Skeletal muscle cell (primary cell): ENCODE results near the gene FRK.
"Not testable (repeated sequence)": the region's sequence is repeated elsewhere in the genome, so short reads cannot be mapped to it uniquely, and the experiment has no call there.

ENCODE experiments used
- DNase-seq: peaks from one replicate; pipeline ENCODE4 v3.0.0-alpha.2; 2010; ENCODE audit warnings: low read depth
- H3K4me3 ChIP-seq: 2 replicates; pipeline ENCODE4 v1.5.1; 2011; ENCODE audit warnings: low read depth, mild to moderate bottlenecking, control low read depth, low read length, moderate library complexity

The FRK gene

GRCh38 chr6:116078522-116078921 is 17.8 kb upstream of the FRK start:
- DNase-seq, result no peak
- no peak overlapping the region for H3K4me3 ChIP-seq

GRCh38 chr6:116074732-116075390 is 14.2 kb upstream of the FRK start:
- H3K4me3 ChIP-seq, result no peak overlapping the region
- no peak for DNase-seq

DNA sequence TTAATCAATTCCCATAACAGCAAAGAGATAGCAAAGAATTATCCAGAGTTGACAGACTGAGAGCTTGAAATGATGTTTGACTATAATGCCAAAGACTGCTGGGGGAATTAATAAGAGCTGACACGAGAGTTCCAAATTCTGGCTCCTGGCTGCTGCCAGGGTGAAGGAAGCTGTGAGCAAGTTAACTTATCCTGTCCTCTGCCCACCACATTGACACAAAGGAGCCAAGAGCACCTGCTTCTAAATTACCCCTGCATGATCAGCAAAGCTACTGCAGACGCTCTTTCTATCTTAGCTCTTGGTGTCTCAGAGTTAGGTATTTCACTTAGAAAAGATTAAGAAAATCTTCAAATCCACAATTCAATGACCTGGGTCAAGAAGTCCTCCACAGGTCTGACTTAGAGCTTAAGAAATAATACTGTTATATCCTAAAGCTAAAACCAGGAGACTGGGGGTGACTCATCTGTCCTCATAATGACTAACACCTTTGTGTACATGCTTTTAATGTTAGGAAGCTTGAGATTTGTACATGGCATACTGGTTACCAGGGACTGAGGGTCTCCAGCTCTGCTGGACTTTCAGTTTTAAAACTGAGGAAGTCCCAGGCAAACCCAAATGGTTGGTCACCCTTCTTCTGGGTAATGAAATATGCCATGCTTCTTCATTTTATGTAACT is 13.2 kb upstream of the FRK start:
- DNase-seq, result no peak
- H3K4me3 ChIP-seq, result no peak overlapping the region

DNA sequence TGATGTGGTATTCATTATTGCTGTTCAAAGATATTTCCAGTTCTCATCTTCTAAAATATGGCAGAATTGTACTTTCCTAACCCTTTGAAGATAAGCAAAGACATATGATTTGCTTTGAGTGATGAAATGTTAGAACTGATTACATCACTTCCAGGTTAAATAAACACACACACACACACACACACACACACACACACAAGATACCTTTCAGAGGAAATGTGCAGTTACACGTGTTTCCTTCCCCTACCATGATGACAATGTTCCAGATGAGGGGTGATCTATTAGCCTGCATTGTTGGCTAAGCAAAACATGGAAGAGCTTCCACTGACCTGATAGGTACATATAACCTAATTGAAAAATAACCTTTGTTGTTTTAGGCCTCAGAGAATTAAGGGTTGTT is 11.7 kb upstream of the FRK start:
- no peak for DNase-seq
- no peak overlapping the region for H3K4me3 ChIP-seq

DNA sequence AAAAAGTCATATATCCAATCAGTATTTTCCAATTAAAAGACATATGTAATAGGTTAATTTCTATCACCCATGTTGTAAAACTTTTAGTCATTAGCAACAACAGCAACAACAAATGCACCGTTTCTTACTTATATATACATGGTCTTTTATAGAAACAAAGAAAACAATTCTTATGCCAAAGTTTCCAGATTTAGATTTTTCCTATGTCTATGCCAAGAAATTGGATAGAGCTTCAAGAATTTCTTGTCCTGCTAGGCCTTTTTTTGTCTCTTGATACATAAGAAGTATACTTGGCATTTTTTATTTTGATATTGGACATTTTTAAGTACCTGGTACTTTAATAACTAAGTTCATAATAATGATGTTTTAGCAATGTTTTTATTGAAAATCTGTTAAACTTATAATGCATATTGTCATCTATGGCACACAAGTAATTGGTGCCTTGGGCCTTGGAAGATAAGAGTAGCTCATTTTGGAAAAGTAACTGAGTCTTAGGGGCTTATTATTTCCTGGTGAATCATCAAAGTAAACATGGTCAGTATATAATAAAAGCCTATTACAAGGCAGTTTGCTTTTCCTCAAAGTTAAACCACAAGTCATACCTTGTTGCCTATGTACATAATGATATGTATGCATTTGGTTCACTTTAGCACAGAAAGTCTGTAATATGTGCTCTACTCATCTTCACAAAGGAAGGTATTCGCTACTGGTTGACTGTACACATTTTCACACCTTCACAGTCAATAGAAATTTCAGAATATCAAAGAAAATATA is 10.1 kb upstream of the FRK start:
- H3K4me3 ChIP-seq, result no peak overlapping the region
- no peak for DNase-seq

GRCh38 chr6:116070101-116070500 is 9.4 kb upstream of the FRK start:
- H3K4me3 ChIP-seq, result no peak overlapping the region
- DNase-seq, result no peak

DNA sequence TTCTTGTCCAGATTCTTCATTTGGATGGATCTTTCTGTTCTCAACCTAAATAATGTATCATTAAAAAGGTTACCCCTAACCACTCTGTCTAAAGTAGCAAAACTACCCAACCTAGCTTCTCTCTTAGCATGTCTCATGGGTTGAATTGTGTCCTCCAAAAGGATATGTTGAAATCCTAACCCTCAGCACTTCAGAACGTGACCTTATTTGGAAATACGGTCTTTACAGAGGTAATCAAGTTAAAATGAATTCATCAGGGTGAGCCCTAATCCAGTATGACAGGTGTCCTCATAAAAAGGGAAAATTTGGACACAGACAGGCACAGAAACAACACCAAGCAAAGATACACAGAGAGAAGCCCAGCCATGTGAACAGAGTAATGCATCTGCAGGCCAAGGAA is 6.1 kb upstream of the FRK start:
- H3K4me3 ChIP-seq, result no peak overlapping the region
- DNase-seq, result no peak

DNA sequence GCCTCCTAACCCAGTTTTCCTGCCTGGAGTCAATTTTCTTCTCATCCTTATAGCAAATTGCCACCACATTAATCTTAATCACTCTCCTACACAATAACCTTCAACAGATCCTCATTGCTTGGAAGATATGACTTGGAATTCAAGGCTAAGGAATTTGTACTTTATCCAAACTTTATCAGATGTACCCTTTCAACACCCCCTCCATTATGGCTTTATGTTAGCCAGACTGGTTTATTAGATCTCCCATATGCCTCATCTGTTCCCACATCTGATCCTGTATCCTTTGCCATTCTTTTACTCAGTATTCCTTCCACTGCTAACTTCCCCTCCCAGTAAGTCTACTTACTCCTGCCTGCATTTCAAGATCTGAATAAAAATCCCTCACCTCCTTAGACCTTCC is 4.0 kb upstream of the FRK start:
- no peak overlapping the region for H3K4me3 ChIP-seq

GRCh38 chr6:116062496-116062895 is 1.8 kb upstream of the FRK start:
- no peak overlapping the region for H3K4me3 ChIP-seq
- DNase-seq, result no peak

More for the DNA sequence above, 4.0 kb upstream of the FRK start:
- DNase-seq, result no peak

GRCh38 chr6:116059713-116060571 is 749 bp downstream of the FRK start:
- DNase-seq, result no peak

GRCh38 chr6:116057766-116058165 is 2.9 kb downstream of the FRK start:
- H3K4me3 ChIP-seq, result no peak overlapping the region
- DNase-seq, result no peak

More at GRCh38 chr6:116059713-116060571, 749 bp downstream of the FRK start:
- H3K4me3 ChIP-seq, result no peak overlapping the region

DNA sequence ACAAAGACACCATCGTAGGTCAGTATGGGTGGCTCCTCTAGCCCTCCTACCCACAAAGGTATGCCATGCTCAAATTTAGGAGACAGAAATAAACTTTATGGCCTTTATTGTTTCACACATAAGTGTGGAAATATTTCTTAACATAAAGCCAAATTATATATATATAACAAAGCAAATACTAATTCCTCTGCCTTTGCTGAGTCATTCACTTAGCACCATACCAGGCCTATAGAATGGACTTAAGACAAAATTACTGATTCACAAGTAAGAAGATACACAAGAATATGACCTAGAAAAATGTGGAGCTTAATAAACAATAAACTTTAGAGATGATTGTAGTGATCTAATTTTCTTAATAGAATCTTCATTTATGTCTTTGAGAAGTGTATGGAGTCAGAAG is 5.2 kb downstream of the FRK start:
- no peak overlapping the region for H3K4me3 ChIP-seq

DNA sequence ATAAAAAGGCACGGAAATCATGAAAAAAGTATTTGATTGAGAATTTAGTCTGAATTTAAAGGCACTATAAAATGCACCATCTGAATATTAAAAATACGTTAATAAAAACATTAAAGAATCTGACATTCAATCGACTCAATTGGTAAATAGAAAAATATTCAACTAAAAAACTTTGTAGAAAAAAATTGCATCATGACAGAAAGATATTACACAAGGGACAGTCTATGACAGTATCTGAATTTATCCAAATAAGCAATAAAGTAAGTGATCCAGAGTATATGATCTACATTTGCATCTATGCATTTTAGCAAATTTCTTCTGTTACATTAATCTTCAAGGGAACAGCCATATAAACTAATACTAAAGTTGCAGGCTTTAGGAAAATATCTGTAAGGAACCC is 9.4 kb downstream of the FRK start:
- DNase-seq, result no peak

More for the DNA sequence above, 5.2 kb downstream of the FRK start:
- no peak for DNase-seq

GRCh38 chr6:116050737-116051136 is 10.0 kb downstream of the FRK start:
- no peak for DNase-seq
- H3K4me3 ChIP-seq, result no peak overlapping the region

More for the DNA sequence above, 9.4 kb downstream of the FRK start:
- H3K4me3 ChIP-seq, result no peak overlapping the region

DNA sequence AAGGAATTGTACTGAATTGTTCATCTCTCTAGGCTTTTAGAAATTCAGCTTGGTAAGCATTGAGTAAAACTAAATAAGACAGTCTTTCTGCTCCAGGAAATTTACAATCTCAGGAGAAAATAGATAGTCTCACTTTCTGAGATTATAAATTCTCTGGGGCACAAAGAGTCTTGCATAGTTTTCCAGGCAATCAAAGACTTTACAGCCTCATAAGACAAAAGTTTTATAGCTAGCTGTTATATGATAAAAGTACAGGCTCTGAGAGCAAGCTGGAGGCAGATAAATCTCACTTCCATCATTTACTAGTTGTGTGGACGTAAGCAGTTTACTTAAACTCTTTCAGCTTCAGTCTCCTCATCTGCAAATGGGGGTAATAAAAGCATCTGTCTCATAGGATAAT is 11.4 kb downstream of the FRK start:
- no peak for DNase-seq
- H3K4me3 ChIP-seq, result no peak overlapping the region

DNA sequence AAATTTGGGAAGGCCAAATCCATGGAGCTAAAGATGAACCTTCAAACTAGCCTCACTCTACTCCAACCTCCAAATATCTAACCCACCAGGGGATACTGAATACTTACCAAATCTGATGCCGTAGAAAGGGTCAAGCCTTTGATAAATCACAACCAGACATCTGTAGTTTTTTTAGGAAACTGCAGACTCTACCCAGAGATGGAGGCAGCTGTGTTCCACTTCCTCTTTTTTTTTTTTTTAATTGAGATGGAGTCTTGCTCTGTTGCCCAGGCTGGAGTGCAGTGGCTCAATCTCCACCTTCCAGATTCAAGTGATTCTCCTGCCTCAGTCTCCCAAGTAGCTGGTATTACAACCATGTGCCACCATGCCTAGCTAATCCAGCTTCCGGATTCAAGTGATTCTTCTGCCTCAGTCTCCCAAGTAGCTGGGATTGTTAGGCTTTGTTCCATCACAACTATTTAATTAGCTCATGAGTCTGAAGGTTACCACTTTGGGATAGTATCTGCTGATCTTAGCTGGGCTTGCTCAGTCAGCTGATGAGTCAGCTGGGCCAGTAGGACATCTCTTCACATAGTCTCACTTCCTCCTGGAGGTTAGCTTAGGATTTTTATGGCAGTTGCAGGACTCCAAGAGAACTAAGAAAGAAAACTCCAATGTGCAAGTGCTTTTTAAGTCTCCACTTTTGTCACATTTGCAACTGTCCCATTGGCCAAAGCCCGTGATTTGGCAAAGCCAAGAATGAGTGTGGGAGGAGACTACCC is 13.3 kb downstream of the FRK start:
- no peak for DNase-seq

DNA sequence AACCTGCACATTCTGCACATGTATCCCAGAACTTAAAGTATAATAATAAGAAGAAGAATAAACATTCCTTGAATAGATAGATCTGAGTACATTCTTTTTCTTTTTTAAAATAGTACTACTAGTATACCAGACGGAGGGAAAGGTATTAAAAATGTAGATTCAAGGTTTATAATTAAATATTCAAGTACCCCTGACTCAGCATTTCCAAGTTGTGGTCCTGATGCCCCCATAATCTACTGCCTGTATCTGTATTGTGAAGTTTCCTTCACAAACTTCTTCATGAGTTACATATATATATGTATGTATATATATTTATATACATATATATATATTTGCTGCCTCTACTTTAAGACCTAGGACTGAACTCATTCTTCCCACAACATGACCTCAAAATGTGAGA is 14.0 kb downstream of the FRK start:
- no peak overlapping the region for H3K4me3 ChIP-seq
- DNase-seq, result no peak

More for the DNA sequence above, 13.3 kb downstream of the FRK start:
- H3K4me3 ChIP-seq, result no peak overlapping the region

GRCh38 chr6:116046272-116046671 is 14.4 kb downstream of the FRK start:
- not testable (repeated sequence) for H3K4me3 ChIP-seq, DNase-seq

DNA sequence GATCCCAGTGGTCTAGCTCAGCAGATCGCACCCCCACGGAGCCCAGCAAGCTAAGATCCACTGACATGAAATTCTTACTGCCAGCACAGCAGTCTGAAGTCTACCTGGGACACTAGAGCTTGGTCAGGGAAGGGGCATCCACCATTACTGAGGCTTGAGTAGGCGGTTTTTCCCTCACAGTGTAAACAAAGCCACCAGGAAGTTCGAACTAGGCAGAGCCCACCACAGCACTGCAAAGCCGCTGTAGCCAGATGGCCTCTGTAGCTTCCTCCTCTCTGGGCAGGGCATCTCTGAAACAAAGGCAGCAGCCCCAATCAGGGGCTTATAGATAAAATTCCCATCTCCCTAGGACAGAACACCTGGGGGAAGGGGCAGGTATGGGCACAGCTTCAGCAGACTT is 18.8 kb downstream of the FRK start:
- H3K4me3 ChIP-seq, result no peak overlapping the region
- DNase-seq, result no peak
